Measurements from ENCODE around the gene MOK.

The MOK gene

GRCh38 chr14:102213470-102213869, 91.5 kb downstream of the MOK start:
- no peak overlapping the region for H3K4me3 ChIP-seq (ENCODE audit: low read length)
- DNase-seq (ENCODE audit: low read depth) = no peak
- TF ChIP-seq CTCF (IDR thresholded peaks at IDR 0.05; ENCODE audit: insufficient read depth, low read depth, low read length, missing control alignments) = no peak

GRCh38 chr14:102212845-102213244, 92.1 kb downstream of the MOK start:
- H3K4me3 ChIP-seq (ENCODE audit: low read length) = no peak overlapping the region
- no peak for TF ChIP-seq CTCF (IDR thresholded peaks at IDR 0.05; ENCODE audit: insufficient read depth, low read depth, low read length, missing control alignments)
- no peak for DNase-seq (ENCODE audit: low read depth)

- TF ChIP-seq CTCF (IDR thresholded peaks at IDR 0.05; ENCODE audit: insufficient read depth, low read depth, low read length, missing control alignments) = no peak
- DNase-seq (ENCODE audit: low read depth) = no peak
Measured at GRCh38 chr14:102212356-102212755, 92.6 kb downstream of the MOK start.

GRCh38 chr14:102211240-102211639, 93.7 kb downstream of the MOK start:
- H3K4me3 ChIP-seq (ENCODE audit: low read length) = no peak overlapping the region

More at GRCh38 chr14:102212356-102212755, 92.6 kb downstream of the MOK start:
- no peak overlapping the region for H3K4me3 ChIP-seq (ENCODE audit: low read length)

GRCh38 chr14:102210421-102211042, 94.4 kb downstream of the MOK start:
- DNase-seq (ENCODE audit: low read depth) = no peak
- no peak for TF ChIP-seq CTCF (IDR thresholded peaks at IDR 0.05; ENCODE audit: insufficient read depth, low read depth, low read length, missing control alignments)
- no peak overlapping the region for H3K4me3 ChIP-seq (ENCODE audit: low read length)

More at GRCh38 chr14:102211240-102211639, 93.7 kb downstream of the MOK start:
- DNase-seq (ENCODE audit: low read depth) = no peak
- no peak for TF ChIP-seq CTCF (IDR thresholded peaks at IDR 0.05; ENCODE audit: insufficient read depth, low read depth, low read length, missing control alignments)

GRCh38 chr14:102209224-102209966, 95.6 kb downstream of the MOK start:
- peak; percentile 44 for TF ChIP-seq CTCF (IDR thresholded peaks at IDR 0.05; ENCODE audit: insufficient read depth, low read depth, low read length, missing control alignments)
- peak; percentile 37 for DNase-seq (ENCODE audit: low read depth)
- H3K4me3 ChIP-seq (ENCODE audit: low read length) = no peak overlapping the region
